HUDEP-2 (cell line): ENCODE measurements around the gene GABRG3.
A peak's percentile ranks its signal among the peaks of the same experiment; 100 is the strongest.
"Not testable (repeated sequence)": the region's sequence is repeated elsewhere in the genome, so short reads cannot be mapped to it uniquely, and the experiment has no call there.

Source experiments
- DNase-seq, 76 experiments: peaks; one replicate each; lab custom pipeline; 2025; ENCODE audit not compliant: unreplicated experiment in 76 of 76; lab: John Stamatoyannopoulos, UW

Gene GABRG3

GRCh38 chr15:27292641-27293040 is 321.7 kb downstream of the GABRG3 start:
- DNase-seq, result no peak

DNA sequence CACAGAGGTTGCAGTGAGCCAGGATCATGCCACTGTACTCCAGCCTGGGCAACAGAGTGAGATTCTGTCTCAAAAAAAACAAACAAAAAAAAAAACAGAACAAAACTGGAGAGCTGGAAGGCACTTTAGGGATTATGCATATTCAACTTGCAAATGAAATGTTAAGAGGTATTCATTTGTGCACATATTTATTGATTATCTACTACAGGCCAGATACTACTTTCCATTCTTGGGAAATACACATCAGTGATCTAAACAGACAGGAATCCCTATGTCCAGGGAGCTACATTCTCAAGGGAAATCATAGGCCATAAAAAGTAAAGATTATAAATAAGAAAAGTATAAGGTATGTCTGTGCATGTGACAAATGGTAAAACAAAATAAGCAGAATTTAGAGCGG is 322.6 kb downstream of the GABRG3 start:
- DNase-seq, result no peak

- no peak for DNase-seq
Observed at GRCh38 chr15:27317736-27318135, 346.8 kb downstream of the GABRG3 start.

- DNase-seq, result no peak
Observed at GRCh38 chr15:27323801-27324200, 352.8 kb downstream of the GABRG3 start.

DNA sequence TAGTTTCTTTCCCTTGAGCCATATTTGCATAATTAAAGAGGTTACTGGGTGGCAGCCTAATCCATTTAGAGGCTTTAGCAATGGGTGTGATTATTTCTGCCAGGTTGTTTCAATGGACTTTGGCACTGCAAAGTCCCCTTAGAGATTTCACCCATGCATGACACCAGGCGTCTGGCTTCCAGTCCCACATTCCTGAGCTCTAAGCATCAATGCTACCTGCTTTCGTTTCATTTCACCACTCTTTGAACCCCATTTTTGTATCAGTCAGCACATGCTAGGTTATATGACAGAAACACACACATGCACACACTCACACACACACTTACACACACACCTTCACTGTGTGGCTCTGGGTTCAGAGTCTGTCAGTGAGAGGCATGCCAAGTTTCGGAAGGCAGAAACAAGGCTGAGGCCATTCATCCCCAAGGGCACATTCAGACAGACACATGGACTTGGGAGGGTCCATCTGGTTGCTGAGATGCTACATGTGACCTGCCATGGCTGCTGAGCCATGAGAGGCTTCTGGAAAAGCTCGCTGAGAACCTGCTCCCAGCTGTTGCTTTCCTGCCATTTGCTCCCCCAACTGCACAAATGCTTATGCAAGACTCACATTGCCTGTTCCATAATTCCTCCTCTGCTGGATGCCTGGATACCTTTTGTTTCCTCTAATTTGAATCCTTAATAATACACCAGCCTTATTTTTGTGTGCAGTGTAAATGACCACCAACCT is 354.1 kb downstream of the GABRG3 start:
- DNase-seq, result no peak

- no peak for DNase-seq
Observed at GRCh38 chr15:27327467-27328025, 356.6 kb downstream of the GABRG3 start.

DNA sequence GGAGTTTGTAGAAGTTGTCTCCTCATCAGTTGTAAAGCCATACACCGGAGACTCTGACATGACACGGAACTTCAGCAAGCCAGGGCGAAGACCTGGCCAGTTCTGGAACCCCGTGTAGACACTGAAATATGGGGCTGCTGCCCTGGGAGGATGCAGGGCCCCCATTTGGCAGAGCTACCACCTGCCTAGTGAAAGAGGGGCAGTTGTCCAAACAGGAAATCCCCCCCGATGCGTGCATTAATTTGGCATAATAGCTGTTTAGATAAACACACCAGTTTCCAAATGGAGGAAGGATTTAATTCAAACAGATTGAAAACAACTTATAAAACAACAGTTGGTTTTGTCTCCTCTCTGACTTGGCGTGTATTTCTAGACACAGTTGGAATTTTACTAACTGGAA is 357.2 kb downstream of the GABRG3 start:
- no peak for DNase-seq

DNA sequence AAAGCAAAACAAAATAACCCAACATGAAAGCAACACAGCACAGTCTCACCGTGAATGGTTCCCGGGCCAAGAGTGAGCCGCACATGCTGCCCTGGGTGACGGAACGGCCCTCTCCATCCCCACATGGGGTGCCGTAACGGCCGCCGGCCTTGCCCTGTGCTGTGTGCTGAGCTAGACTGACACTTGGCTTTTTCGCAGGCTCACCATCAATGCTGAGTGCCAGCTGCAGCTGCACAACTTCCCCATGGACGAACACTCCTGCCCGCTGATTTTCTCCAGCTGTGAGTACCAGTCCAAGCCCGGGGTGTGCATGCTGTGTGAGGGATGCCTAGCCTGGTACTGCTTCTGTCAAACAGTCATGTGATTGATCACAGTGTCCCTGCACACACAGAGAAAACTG is 357.6 kb downstream of the GABRG3 start:
- no peak for DNase-seq

DNA sequence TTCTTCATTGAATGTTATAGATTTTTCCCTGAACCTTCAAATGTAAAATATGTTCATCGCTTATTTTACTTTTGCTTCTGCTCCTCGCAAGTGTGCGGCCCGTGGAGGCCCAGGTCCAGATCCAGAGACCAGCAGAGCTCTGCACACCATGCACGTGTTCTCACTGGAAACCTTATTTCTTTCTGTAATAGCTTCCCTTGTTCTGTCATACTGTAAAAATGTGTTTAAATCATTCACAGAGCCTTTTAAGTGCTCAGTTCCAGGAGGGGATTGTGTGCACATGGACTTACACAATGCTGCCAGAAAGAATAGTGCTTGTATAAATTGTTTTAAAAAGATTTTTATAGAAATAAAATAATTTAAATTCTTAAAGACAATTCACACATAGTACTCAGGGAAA is 359.3 kb downstream of the GABRG3 start:
- no peak for DNase-seq

GRCh38 chr15:27336676-27337075 is 365.7 kb downstream of the GABRG3 start:
- DNase-seq, result no peak

DNA sequence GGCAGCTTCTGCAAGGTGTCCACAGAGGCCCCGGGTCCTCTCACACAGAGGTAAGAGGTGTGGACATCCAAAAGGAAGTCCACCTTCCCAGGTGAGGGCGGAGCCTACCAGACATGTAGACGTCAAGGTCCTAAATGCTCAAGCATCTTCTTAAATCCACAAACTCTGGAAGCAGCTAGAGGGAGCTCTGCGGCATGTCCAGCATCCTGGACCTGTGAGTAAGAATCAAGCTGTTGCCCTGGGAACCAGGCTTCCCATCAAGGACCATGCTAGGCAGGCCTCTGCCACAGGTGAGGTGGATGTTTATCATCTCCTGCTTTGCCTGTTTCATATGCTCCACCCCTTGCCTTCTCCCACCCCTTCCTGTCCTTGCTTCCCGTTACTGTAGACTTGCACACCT is 368.2 kb downstream of the GABRG3 start:
- DNase-seq, result no peak

DNA sequence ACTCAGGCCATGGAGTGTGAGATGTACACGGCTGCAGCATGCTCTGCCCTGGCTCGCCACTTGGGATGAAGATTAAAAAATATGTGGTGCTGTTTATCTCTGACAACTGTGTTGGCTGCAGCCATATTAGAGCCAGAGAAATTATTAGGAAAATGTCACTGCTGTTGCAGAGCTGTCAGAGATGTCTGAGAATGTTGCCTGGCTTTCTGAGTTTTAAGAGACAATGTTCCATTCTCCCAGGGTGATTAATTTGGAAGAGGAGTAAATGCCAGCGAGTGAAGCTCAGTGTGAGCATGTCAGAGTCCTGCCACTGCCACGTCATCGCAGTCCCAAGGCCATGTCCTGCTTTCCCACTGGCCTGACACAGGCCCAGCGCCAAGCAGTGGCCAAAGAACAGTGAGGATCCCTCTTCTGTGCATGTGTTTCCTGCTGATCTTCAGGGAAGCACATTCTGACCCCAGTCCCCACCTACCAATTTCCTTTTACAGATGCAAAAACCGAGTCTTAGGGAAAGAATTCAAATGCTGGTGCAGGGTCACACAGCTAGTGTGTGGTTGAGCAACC is 370.9 kb downstream of the GABRG3 start:
- no peak for DNase-seq

GRCh38 chr15:27342991-27343390 is 372.0 kb downstream of the GABRG3 start:
- no peak for DNase-seq

- DNase-seq, result no peak
Observed at GRCh38 chr15:27352136-27352535, 381.2 kb downstream of the GABRG3 start.

GRCh38 chr15:27353856-27354255 is 382.9 kb downstream of the GABRG3 start:
- no peak for DNase-seq

DNA sequence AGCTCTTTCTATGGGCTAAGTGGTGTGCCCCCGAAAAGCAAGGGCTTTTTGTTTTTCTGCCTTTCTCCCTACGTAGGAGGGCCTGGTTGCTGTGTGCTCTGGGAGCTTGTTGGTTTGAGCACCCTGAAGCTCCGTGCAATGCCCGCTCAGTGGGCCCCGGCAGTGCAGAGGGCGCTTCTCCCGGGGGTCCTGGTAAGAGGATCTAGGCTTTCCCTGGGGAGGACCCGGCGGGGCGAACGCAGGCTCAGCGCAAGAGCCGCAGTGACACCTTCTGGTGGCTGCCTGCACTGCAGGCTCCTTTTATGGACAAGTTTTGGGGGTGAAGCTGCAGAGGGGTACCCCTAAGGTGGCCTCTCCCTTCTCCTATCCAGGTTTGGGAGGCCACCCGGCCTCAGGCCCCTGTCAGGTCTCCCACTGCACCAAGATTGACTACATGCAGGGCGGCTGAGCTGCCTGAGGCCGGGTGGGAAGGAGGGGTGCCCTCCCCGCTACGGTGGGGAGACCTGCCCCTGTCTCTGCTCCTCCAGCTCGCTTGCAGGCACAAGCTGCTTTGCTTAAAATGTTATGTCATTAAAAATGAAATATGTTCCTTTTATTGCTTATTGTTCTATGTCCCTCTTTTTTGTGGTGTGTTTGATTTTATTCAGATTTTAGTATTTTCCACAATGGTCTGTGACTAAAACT is 387.9 kb downstream of the GABRG3 start:
- DNase-seq, result peak in 8 of 76 experiments; percentile 0 to 23 (median 2)

DNA sequence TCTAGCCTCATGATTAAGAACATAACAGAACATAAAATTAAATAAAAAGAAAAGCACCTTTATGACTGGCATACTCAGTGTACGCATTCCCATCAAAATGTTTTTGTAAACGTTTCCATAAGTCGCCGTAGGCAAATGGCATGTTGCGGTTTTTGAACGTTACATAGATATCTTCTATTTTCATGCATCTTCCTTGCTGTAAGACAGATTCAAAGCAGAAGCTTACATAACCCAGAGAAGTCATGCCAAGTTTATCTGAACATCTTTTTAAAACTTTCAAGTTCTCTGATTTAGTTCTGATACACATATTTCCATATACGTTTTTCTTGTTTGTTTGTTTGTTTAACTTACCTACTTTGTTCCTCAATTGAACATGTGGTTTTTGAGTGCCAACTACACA is 388.6 kb downstream of the GABRG3 start:
- DNase-seq, result no peak

- no peak for DNase-seq
Observed at GRCh38 chr15:27360316-27360715, 389.3 kb downstream of the GABRG3 start.

- DNase-seq, result no peak
Observed at GRCh38 chr15:27361438-27361837, 390.5 kb downstream of the GABRG3 start.

DNA sequence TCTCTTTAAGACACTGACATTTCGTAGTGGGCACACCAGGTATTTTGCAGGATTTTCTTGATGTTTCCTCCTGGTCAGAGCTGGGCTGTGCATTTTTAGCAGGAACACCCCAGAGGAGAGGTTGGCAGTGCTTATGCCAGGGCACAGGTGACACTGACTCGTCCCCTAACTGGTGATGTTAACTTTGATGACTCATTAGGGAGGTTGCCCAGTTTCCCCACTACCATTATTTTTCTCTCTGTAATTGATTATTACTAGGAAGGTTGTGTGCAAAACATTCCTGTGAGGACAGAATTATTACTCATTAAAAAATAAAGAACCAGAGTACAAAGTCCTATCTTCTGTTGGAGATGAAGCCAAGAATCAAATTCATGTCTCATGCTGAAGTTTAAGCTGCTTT is 394.5 kb downstream of the GABRG3 start:
- DNase-seq, result no peak

- DNase-seq, result not testable (repeated sequence)
Observed at GRCh38 chr15:27377391-27377790, 406.4 kb downstream of the GABRG3 start.
